ENCODE measurements around the gene SLC22A23. TPM values are rescaled to one million over a fixed set of nuclear protein-coding genes. Genes with fewer than 3 reads are reported as not detected.

SLC22A23 gene
- total and polyA plus RNA-seq, 4 donors, result 4.9 to 45.4 (median 19.7) TPM

DNA sequence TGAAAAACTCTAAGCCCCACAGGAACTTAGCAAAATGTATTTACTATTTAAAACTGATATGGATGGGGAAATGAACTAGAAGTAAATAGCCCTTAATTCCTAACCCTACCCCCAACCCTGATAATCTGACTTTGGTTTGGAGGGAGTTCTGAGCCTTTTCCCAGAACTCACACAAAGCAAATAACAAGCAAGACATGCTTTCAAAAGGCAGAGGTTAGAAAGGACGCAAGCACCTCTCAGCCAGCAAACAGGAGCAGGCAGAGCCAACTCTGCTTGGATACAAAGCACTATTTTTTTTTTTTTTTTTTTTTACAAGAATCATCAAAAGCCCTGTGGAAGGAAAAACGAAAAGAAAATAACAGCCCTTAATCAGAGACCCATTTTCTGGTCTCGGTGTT, 58.7 kb downstream of the SLC22A23 start:
- H3K9ac ChIP-seq (ENCODE audit: low read depth in 1 of 2, low read length in 2 of 2), result peak overlapping the region in 1 of 2 donors; percentile 3
- TF ChIP-seq, protein P1, sequence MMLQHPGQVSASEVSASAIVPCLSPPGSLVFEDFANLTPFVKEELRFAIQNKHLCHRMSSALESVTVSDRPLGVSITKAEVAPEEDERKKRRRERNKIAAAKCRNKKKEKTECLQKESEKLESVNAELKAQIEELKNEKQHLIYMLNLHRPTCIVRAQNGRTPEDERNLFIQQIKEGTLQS (IDR thresholded peaks at IDR 0.05), result no peak
- TF ChIP-seq GABPA (IDR thresholded peaks at IDR 0.05 in 1 of 2, conservative IDR thresholded peaks at IDR 0.05 in 1 of 2) (no peak), JUND (IDR thresholded peaks at IDR 0.05) (peak in 1 of 2 donors; percentile 64), RXRA (IDR thresholded peaks at IDR 0.05) (peak; percentile 82 to 92), SP1 (IDR thresholded peaks at IDR 0.05) (peak; percentile 80), HNF4A (conservative IDR thresholded peaks at IDR 0.05) (peak; percentile 79 to 84), TAF1 (conservative IDR thresholded peaks at IDR 0.05) (no peak), EGR1 (IDR thresholded peaks at IDR 0.05; ENCODE audit: low read depth in 2 of 2) (peak in 1 of 2 donors; percentile 88), RAD21 (IDR thresholded peaks at IDR 0.05) (peak; percentile 51 to 70), HNF4G (IDR thresholded peaks at IDR 0.05) (no peak), FOXA2 (IDR thresholded peaks at IDR 0.05) (peak; percentile 93), NR2F2 (IDR thresholded peaks at IDR 0.05) (no peak), FOXA1 (IDR thresholded peaks at IDR 0.05) (peak; percentile 79), YY1 (IDR thresholded peaks at IDR 0.05) (peak; percentile 62)
- TF ChIP-seq, protein P2, sequence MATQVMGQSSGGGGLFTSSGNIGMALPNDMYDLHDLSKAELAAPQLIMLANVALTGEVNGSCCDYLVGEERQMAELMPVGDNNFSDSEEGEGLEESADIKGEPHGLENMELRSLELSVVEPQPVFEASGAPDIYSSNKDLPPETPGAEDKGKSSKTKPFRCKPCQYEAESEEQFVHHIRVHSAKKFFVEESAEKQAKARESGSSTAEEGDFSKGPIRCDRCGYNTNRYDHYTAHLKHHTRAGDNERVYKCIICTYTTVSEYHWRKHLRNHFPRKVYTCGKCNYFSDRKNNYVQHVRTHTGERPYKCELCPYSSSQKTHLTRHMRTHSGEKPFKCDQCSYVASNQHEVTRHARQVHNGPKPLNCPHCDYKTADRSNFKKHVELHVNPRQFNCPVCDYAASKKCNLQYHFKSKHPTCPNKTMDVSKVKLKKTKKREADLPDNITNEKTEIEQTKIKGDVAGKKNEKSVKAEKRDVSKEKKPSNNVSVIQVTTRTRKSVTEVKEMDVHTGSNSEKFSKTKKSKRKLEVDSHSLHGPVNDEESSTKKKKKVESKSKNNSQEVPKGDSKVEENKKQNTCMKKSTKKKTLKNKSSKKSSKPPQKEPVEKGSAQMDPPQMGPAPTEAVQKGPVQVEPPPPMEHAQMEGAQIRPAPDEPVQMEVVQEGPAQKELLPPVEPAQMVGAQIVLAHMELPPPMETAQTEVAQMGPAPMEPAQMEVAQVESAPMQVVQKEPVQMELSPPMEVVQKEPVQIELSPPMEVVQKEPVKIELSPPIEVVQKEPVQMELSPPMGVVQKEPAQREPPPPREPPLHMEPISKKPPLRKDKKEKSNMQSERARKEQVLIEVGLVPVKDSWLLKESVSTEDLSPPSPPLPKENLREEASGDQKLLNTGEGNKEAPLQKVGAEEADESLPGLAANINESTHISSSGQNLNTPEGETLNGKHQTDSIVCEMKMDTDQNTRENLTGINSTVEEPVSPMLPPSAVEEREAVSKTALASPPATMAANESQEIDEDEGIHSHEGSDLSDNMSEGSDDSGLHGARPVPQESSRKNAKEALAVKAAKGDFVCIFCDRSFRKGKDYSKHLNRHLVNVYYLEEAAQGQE (IDR thresholded peaks at IDR 0.05), result peak; percentile 62
- TF ChIP-seq, protein P3, sequence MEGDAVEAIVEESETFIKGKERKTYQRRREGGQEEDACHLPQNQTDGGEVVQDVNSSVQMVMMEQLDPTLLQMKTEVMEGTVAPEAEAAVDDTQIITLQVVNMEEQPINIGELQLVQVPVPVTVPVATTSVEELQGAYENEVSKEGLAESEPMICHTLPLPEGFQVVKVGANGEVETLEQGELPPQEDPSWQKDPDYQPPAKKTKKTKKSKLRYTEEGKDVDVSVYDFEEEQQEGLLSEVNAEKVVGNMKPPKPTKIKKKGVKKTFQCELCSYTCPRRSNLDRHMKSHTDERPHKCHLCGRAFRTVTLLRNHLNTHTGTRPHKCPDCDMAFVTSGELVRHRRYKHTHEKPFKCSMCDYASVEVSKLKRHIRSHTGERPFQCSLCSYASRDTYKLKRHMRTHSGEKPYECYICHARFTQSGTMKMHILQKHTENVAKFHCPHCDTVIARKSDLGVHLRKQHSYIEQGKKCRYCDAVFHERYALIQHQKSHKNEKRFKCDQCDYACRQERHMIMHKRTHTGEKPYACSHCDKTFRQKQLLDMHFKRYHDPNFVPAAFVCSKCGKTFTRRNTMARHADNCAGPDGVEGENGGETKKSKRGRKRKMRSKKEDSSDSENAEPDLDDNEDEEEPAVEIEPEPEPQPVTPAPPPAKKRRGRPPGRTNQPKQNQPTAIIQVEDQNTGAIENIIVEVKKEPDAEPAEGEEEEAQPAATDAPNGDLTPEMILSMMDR (IDR thresholded peaks at IDR 0.05; ENCODE audit: low read depth, low read length, missing input control), result no peak
- TF ChIP-seq, protein P4, sequence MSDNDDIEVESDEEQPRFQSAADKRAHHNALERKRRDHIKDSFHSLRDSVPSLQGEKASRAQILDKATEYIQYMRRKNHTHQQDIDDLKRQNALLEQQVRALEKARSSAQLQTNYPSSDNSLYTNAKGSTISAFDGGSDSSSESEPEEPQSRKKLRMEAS (IDR thresholded peaks at IDR 0.05), result peak; percentile 92
- TF ChIP-seq, protein P5, sequence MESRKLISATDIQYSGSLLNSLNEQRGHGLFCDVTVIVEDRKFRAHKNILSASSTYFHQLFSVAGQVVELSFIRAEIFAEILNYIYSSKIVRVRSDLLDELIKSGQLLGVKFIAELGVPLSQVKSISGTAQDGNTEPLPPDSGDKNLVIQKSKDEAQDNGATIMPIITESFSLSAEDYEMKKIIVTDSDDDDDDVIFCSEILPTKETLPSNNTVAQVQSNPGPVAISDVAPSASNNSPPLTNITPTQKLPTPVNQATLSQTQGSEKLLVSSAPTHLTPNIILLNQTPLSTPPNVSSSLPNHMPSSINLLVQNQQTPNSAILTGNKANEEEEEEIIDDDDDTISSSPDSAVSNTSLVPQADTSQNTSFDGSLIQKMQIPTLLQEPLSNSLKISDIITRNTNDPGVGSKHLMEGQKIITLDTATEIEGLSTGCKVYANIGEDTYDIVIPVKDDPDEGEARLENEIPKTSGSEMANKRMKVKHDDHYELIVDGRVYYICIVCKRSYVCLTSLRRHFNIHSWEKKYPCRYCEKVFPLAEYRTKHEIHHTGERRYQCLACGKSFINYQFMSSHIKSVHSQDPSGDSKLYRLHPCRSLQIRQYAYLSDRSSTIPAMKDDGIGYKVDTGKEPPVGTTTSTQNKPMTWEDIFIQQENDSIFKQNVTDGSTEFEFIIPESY (IDR thresholded peaks at IDR 0.05), result peak; percentile 62
- H3K27me3 ChIP-seq (ENCODE audit: control insufficient read depth in 4 of 4, insufficient read depth in 4 of 4, low read length in 3 of 4), result no peaks in the 10 kb centered on the region

More for the DNA sequence above, 58.7 kb downstream of the SLC22A23 start:
- H3K4me1 ChIP-seq (ENCODE audit: control insufficient read depth in 4 of 4, insufficient read depth in 4 of 4, low read length in 3 of 4), result peaks cover 22 to 90% (median 81%) of the 10 kb centered on the region in 4 donors
- no peak for DNase-seq (ENCODE audit: low spot score)
- 28% methylated on average over 3 of the region's 3 CpGs for WGBS
- peak overlapping the region; percentile 76 to 82 for H3K27ac ChIP-seq (ENCODE audit: low read depth in 1 of 2, low read length in 2 of 2)
- H3K36me3 ChIP-seq (ENCODE audit: control insufficient read depth in 4 of 4, insufficient read depth in 3 of 4, low read depth in 1 of 4, low read length in 3 of 4), result no peaks in the 10 kb centered on the region
- no peaks in the 10 kb centered on the region for H3K9me3 ChIP-seq (ENCODE audit: control insufficient read depth in 4 of 4, low read length in 3 of 4)
- no peak overlapping the region for H3K4me3 ChIP-seq (ENCODE audit: low read depth in 1 of 3, low read length in 3 of 3)
